Peyer's patch (tissue), 4 donors: ENCODE measurements around the gene SVOPL. TPM values are rescaled to one million over a fixed set of nuclear protein-coding genes. Genes with fewer than 3 reads are reported as not detected.

Experiments
- DNase-seq, 3 donors: peaks; one replicate each; pipeline ENCODE4 v3.0.0-alpha.2; 2017 to 2019
- H3K27ac ChIP-seq, 4 donors: fragments of 200-600 bp; sonication (generic); one replicate each; pipeline ENCODE4 v1.5.1; 2016 to 2019
- H3K27me3 ChIP-seq, 2 donors: fragments of 200-600 bp; sonication (generic); one replicate each; pipeline ENCODE4 v1.5.1; 2019
- H3K36me3 ChIP-seq, 3 donors: fragments of 200-600 bp; sonication (generic); one replicate each; pipeline ENCODE4 v1.5.1; 2016 to 2019
- H3K4me1 ChIP-seq, 4 donors: fragments of 200-600 bp; sonication (generic); one replicate each; pipeline ENCODE4 v1.5.1; 2016 to 2019
- H3K4me3 ChIP-seq, 4 donors: fragments of 200-600 bp; sonication (generic); 1 replicate in 3 of 4; 2 replicates in 1 of 4; pipeline ENCODE4 v1.5.1; 2016 to 2019; ENCODE audit warnings: mild to moderate bottlenecking in 1 of 4
- H3K9me3 ChIP-seq, 4 donors: fragments of 200-600 bp; sonication (generic); one replicate each; pipeline ENCODE4 v1.5.1; 2016 to 2019; ENCODE audit warnings: mild to moderate bottlenecking in 1 of 4
- CTCF ChIP-seq, 6 experiments: fragments of 450-650 bp in 4 of 6; fragments of 200-600 bp in 2 of 6; sonication (generic) in 1 of 6; IDR thresholded peaks; one replicate each; pipeline ENCODE4 v1.5.1; 2017 to 2019; ENCODE audit warnings: antibody characterized with exemption in 6 of 6, mild to moderate bottlenecking in 3 of 6, moderate library complexity in 1 of 6
- POLR2A ChIP-seq, 2 donors: fragments of 450-650 bp; IDR thresholded peaks; one replicate each; pipeline ENCODE4 v1.5.1; 2017; ENCODE audit warnings: antibody characterized with exemption in 2 of 2, mild to moderate bottlenecking in 2 of 2, moderate library complexity in 2 of 2
- total RNA-seq, 4 donors: library from RNA; depleted of rRNA; stranded (reverse); fragments of >200 nt; gene quantifications; one replicate each; pipeline ENCODE4 v1.1.0, GENCODE V29; 2016

Gene SVOPL
- total RNA-seq, 4 donors from 2014 or later, result 0.40 TPM; not detected in 3

GRCh38 chr7:138616085-138616484, 85.1 kb downstream of the SVOPL start:
- Histone ChIP-seq H3K27me3 (no peaks in the 10 kb centered on the region), H3K27ac (no peak overlapping the region), H3K36me3 (no peaks in the 10 kb centered on the region), H3K4me3 (no peak overlapping the region), H3K4me1 (no peaks in the 10 kb centered on the region), H3K9me3 (no peaks in the 10 kb centered on the region)
- no peak for TF ChIP-seq CTCF (IDR thresholded peaks at IDR 0.05)
- TF ChIP-seq POLR2A (IDR thresholded peaks at IDR 0.05), result no peak
- DNase-seq, result no peak

- TF ChIP-seq POLR2A (IDR thresholded peaks at IDR 0.05), result no peak
- TF ChIP-seq CTCF (IDR thresholded peaks at IDR 0.05), result no peak
- no peaks in the 10 kb centered on the region for H3K36me3 ChIP-seq
- no peaks in the 10 kb centered on the region for H3K27me3 ChIP-seq
- H3K4me1 ChIP-seq, result no peaks in the 10 kb centered on the region
- H3K4me3 ChIP-seq, result no peak overlapping the region
- no peak for DNase-seq
- no peak overlapping the region for H3K27ac ChIP-seq
- H3K9me3 ChIP-seq, result no peaks in the 10 kb centered on the region
Measured at GRCh38 chr7:138613630-138614029, 87.5 kb downstream of the SVOPL start.

- no peak overlapping the region for H3K27ac ChIP-seq
- H3K36me3 ChIP-seq, result no peaks in the 10 kb centered on the region
- H3K27me3 ChIP-seq, result no peaks in the 10 kb centered on the region
- TF ChIP-seq CTCF (IDR thresholded peaks at IDR 0.05) (no peak), POLR2A (IDR thresholded peaks at IDR 0.05) (no peak)
- H3K9me3 ChIP-seq, result no peaks in the 10 kb centered on the region
- DNase-seq, result no peak
- H3K4me3 ChIP-seq, result no peak overlapping the region
- no peaks in the 10 kb centered on the region for H3K4me1 ChIP-seq
Measured at GRCh38 chr7:138610671-138611170, 90.4 kb downstream of the SVOPL start.

GRCh38 chr7:138608275-138608674, 92.9 kb downstream of the SVOPL start:
- Histone ChIP-seq H3K4me3 (no peak overlapping the region), H3K27me3 (no peaks in the 10 kb centered on the region), H3K36me3 (no peaks in the 10 kb centered on the region), H3K27ac (no peak overlapping the region), H3K9me3 (no peaks in the 10 kb centered on the region), H3K4me1 (no peaks in the 10 kb centered on the region)
- TF ChIP-seq POLR2A (IDR thresholded peaks at IDR 0.05), result no peak
- no peak for TF ChIP-seq CTCF (IDR thresholded peaks at IDR 0.05)
- DNase-seq, result no peak

GRCh38 chr7:138607216-138608126, 93.7 kb downstream of the SVOPL start:
- H3K27me3 ChIP-seq, result no peaks in the 10 kb centered on the region
- H3K27ac ChIP-seq, result no peak overlapping the region
- no peak for DNase-seq
- no peaks in the 10 kb centered on the region for H3K4me1 ChIP-seq
- H3K9me3 ChIP-seq, result no peaks in the 10 kb centered on the region
- no peaks in the 10 kb centered on the region for H3K36me3 ChIP-seq
- no peak overlapping the region for H3K4me3 ChIP-seq
- TF ChIP-seq POLR2A (IDR thresholded peaks at IDR 0.05) (no peak), CTCF (IDR thresholded peaks at IDR 0.05) (no peak)
